Liver (tissue), 9 donors: Measurements from ENCODE around the gene CRADD. TPM values are rescaled to one million over a fixed set of nuclear protein-coding genes. Genes with fewer than 3 reads are reported as not detected.

Experiments
- DNase-seq: peaks from one replicate; pipeline ENCODE4 v3.0.0-alpha.2; 2017; ENCODE audit warnings: low spot score
- H3K27ac ChIP-seq, 2 donors: one replicate each; pipeline ENCODE4 v1.7.0; 2013; ENCODE audit warnings: inconsistent platforms in 2 of 2, low read length in 2 of 2, control low read depth in 1 of 2, low read depth in 1 of 2, mild to moderate bottlenecking in 1 of 2
- H3K27me3 ChIP-seq, 4 donors: one replicate each; pipeline versions ENCODE4 v1.6.1 to v1.7.0; 2013; ENCODE audit warnings: low read length in 3 of 4, inconsistent platforms in 1 of 4, mild to moderate bottlenecking in 1 of 4, moderate library complexity in 1 of 4; ENCODE audit not compliant: control insufficient read depth in 4 of 4, insufficient read depth in 4 of 4
- H3K36me3 ChIP-seq, 4 donors: one replicate each; pipeline versions ENCODE4 v1.6.1 to v1.7.0; 2013; ENCODE audit warnings: low read length in 3 of 4, mild to moderate bottlenecking in 3 of 4, low read depth in 1 of 4, moderate library complexity in 1 of 4; ENCODE audit not compliant: control insufficient read depth in 4 of 4, insufficient read depth in 3 of 4
- H3K4me1 ChIP-seq, 4 donors: one replicate each; pipeline versions ENCODE4 v1.6.1 to v1.7.0; 2013; ENCODE audit warnings: low read length in 3 of 4, mild to moderate bottlenecking in 3 of 4, moderate library complexity in 1 of 4; ENCODE audit not compliant: control insufficient read depth in 4 of 4, insufficient read depth in 4 of 4
- H3K4me3 ChIP-seq, 3 donors: one replicate each; pipeline versions ENCODE4 v1.6.1 to v1.7.0; 2013; ENCODE audit warnings: low read length in 3 of 3, control low read depth in 1 of 3, low read depth in 1 of 3, mild to moderate bottlenecking in 1 of 3
- H3K9ac ChIP-seq, 2 donors: one replicate each; pipeline ENCODE4 v1.7.0; 2013; ENCODE audit warnings: low read length in 2 of 2, mild to moderate bottlenecking in 2 of 2, moderate library complexity in 2 of 2, control low read depth in 1 of 2, low read depth in 1 of 2
- H3K9me3 ChIP-seq, 4 donors: one replicate each; pipeline versions ENCODE4 v1.6.1 to v1.7.0; 2013; ENCODE audit warnings: low read length in 3 of 4; ENCODE audit not compliant: control insufficient read depth in 4 of 4
- CTCF ChIP-seq: fragments of 150-350 bp; IDR thresholded peaks from 2 replicates; pipeline ENCODE4 v1.5.1; 2017; ENCODE audit warnings: improper control_type of control experiment, low read depth, low read length; ENCODE audit not compliant: missing input control
- EGR1 ChIP-seq, 2 donors: IDR thresholded peaks; 2 replicates each; pipeline ENCODE4 v1.6.1; 2016 to 2018; ENCODE audit warnings: antibody characterized with exemption in 2 of 2, low read depth in 2 of 2
- FOXA2 ChIP-seq: IDR thresholded peaks from 2 replicates; pipeline ENCODE4 v1.6.1; 2016; ENCODE audit warnings: antibody characterized with exemption
- GABPA ChIP-seq, 2 donors: IDR thresholded peaks in 1 of 2; conservative IDR thresholded peaks in 1 of 2; 2 replicates each; pipeline ENCODE4 v1.6.1; 2016; ENCODE audit warnings: antibody characterized with exemption in 2 of 2, mild to moderate bottlenecking in 1 of 2, moderate library complexity in 1 of 2
- HNF4A ChIP-seq, 2 donors: conservative IDR thresholded peaks; 2 replicates each; pipeline ENCODE4 v1.6.1; 2016; ENCODE audit warnings: antibody characterized with exemption in 2 of 2, mild to moderate bottlenecking in 2 of 2
- MAX ChIP-seq: IDR thresholded peaks from 2 replicates; pipeline ENCODE4 v1.6.1; 2016; ENCODE audit warnings: antibody characterized with exemption
- NR2F2 ChIP-seq: IDR thresholded peaks from 2 replicates; pipeline ENCODE4 v1.6.1; 2016; ENCODE audit warnings: antibody characterized with exemption
- RAD21 ChIP-seq, 2 donors: IDR thresholded peaks; 2 replicates each; pipeline ENCODE4 v1.6.1; 2016; ENCODE audit warnings: antibody characterized with exemption in 2 of 2, mild to moderate bottlenecking in 2 of 2
- REST ChIP-seq: IDR thresholded peaks from 2 replicates; pipeline ENCODE4 v1.6.1; 2016; ENCODE audit warnings: antibody characterized with exemption, mild to moderate bottlenecking
- RXRA ChIP-seq, 2 donors: IDR thresholded peaks; 2 replicates each; pipeline ENCODE4 v1.6.1; 2017 to 2018; ENCODE audit warnings: antibody characterized with exemption in 2 of 2, mild to moderate bottlenecking in 1 of 2
- YY1 ChIP-seq: IDR thresholded peaks from 2 replicates; pipeline ENCODE4 v1.6.1; 2016; ENCODE audit warnings: antibody characterized with exemption, mild to moderate bottlenecking
- WGBS: extraction: QIAGEN DNeasy Blood & Tissue Kit; methylation state at CpG from one replicate; pipeline ENCODE4 v1.1.7; 2013; 5-methylcytosine and 5-hydroxymethylcytosine counted together
- polyA plus RNA-seq, 2 donors: library from polyadenylated mRNA; stranded (reverse) in 1 of 2; unstranded in 1 of 2; fragments of 200-250 nt in 1 of 2; fragments of >200 nt in 1 of 2; fragmentation: Nextera tagmentation in 1 of 2; extraction: Ambion mirVana in 1 of 2; gene quantifications; one replicate each; pipeline versions ENCODE4 v1.2.1 to v1.2.3, GENCODE V29; 2013 to 2015
- total RNA-seq, 2 donors: library from RNA; depleted of rRNA; stranded (reverse); fragments of >200 nt; gene quantifications; one replicate each; pipeline ENCODE4 v1.2.3, GENCODE V29; 2014
- TF ChIP-seq, protein P1 (sequence below): IDR thresholded peaks from 2 replicates; pipeline ENCODE4 v1.6.1; 2016; ENCODE audit warnings: antibody characterized with exemption
- donor health status: healthy.
- donor health status: healthy.
- donor health status: healthy.
- donor health status: healthy.
- donor health status: healthy.

Gene CRADD
- total and polyA plus RNA-seq, 4 donors: 19.4 to 48.9 (median 29.6) TPM

DNA sequence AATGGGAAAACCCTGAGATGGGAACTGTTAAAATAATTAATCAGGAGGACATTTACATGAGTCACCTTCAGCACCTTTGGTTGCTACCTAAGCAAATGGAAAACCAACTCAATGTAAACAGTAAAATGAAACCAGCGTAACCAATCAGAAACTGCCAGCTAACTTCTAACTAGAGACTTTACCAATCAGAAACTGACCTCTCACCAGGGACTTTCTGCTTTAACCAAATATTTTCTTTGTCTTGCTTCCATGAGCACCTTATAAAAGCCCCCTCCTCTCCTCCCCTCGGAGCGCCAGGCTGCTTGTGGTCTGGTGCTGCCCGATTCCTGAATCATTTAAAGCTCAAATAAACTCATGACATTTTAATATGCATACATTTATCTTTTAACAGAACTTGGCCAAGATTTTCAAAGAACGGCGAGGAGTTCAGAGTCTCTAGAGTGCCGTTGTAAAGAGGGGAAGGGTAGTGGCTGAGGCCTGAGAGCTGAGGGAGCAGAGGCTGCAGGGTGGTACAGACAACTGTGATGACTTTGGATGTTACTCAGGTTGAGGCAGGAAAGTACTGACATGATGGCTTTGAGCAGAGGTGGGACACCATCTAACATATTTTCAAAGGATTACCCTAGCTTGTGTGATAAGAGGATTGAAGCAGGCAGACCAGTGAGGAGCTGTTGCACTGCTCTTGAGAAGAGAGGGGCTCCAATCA, 183.6 kb downstream of the CRADD start:
- no peak overlapping the region for H3K9ac ChIP-seq
- no peak overlapping the region for H3K4me3 ChIP-seq
- H3K36me3 ChIP-seq: peaks cover 0 to 1% (median 0%) of the 10 kb centered on the region in 4 donors
- H3K4me1 ChIP-seq: no peaks in the 10 kb centered on the region
- DNase-seq: no peak
- no peak for TF ChIP-seq NR2F2
- no peak for TF ChIP-seq HNF4A (conservative IDR thresholded peaks at IDR 0.05)
- no peak for TF ChIP-seq EGR1 (IDR thresholded peaks at IDR 0.05; ENCODE audit: low read depth in 2 of 2)
- no peaks in the 10 kb centered on the region for H3K27me3 ChIP-seq
- WGBS: 96% methylated on average over 7 of the region's 7 CpGs
- H3K9me3 ChIP-seq: peaks cover 0 to 11% (median 9%) of the 10 kb centered on the region in 4 donors
- no peak overlapping the region for H3K27ac ChIP-seq

GRCh38 chr12:93862424-93862823, 185.2 kb downstream of the CRADD start:
- no peak for DNase-seq
- Histone ChIP-seq H3K9ac (no peak overlapping the region), H3K27ac (no peak overlapping the region), H3K9me3 (peaks cover 0 to 20% (median 11%) of the 10 kb centered on the region in 4 donors), H3K4me3 (no peak overlapping the region), H3K27me3 (no peaks in the 10 kb centered on the region), H3K36me3 (peaks cover 0 to 1% (median 0%) of the 10 kb centered on the region in 4 donors), H3K4me1 (no peaks in the 10 kb centered on the region)
- 95% methylated on average over 1 of the region's 1 CpG for WGBS
- no peak for TF ChIP-seq FOXA2
- no peak for TF ChIP-seq YY1
- TF ChIP-seq REST: no peak
- TF ChIP-seq NR2F2: no peak
- no peak for TF ChIP-seq MAX
- no peak for TF ChIP-seq CTCF
- no peak for TF ChIP-seq RAD21 (IDR thresholded peaks at IDR 0.05)
- TF ChIP-seq EGR1 (IDR thresholded peaks at IDR 0.05; ENCODE audit: low read depth in 2 of 2): no peak

GRCh38 chr12:93865751-93866150, 188.6 kb downstream of the CRADD start:
- Histone ChIP-seq H3K27ac (no peak overlapping the region), H3K9ac (no peak overlapping the region), H3K27me3 (no peaks in the 10 kb centered on the region), H3K9me3 (peaks cover 5 to 23% (median 11%) of the 10 kb centered on the region in 4 donors), H3K4me3 (no peak overlapping the region), H3K4me1 (no peaks in the 10 kb centered on the region), H3K36me3 (peaks cover 0 to 2% (median under 1%) of the 10 kb centered on the region in 4 donors)
- no peak for DNase-seq
- 96% methylated on average over 1 of the region's 1 CpG for WGBS
- TF ChIP-seq RXRA (IDR thresholded peaks at IDR 0.05): no peak
- no peak for TF ChIP-seq HNF4A (conservative IDR thresholded peaks at IDR 0.05)
- no peak for TF ChIP-seq NR2F2
- TF ChIP-seq FOXA2: no peak
- no peak for TF ChIP-seq RAD21 (IDR thresholded peaks at IDR 0.05)
- TF ChIP-seq, protein P1, sequence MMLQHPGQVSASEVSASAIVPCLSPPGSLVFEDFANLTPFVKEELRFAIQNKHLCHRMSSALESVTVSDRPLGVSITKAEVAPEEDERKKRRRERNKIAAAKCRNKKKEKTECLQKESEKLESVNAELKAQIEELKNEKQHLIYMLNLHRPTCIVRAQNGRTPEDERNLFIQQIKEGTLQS: no peak
- TF ChIP-seq MAX: no peak
- TF ChIP-seq CTCF: no peak
- no peak for TF ChIP-seq YY1
- no peak for TF ChIP-seq GABPA (IDR thresholded peaks at IDR 0.05 in 1 of 2, conservative IDR thresholded peaks at IDR 0.05 in 1 of 2)
- no peak for TF ChIP-seq EGR1 (IDR thresholded peaks at IDR 0.05; ENCODE audit: low read depth in 2 of 2)
